ENCODE data around the gene ASTN2. TPM values are rescaled to one million over a fixed set of nuclear protein-coding genes. Genes with fewer than 3 reads are reported as not detected.

ASTN2 gene
- total RNA-seq, 1 donor from 2014 or later: 0.53 TPM

- no peak overlapping the region for H3K4me3 ChIP-seq (ENCODE audit: low read depth, low read length)
- FAIRE-seq: no peak
- TF ChIP-seq CTCF (IDR thresholded peaks at IDR 0.05; ENCODE audit: insufficient read depth, low read length, severe bottlenecking): no peak
- no peaks in the 10 kb centered on the region for H3K27me3 ChIP-seq (ENCODE audit: control insufficient read depth, insufficient read depth, low read length)
- H3K36me3 ChIP-seq (ENCODE audit: control insufficient read depth, insufficient read depth, low read length): no peaks in the 10 kb centered on the region
- no peak for DNase-seq (ENCODE audit: low read depth)
These were observed 757.9 kb downstream of the ASTN2 start for GRCh38 chr9:116656977-116657376.

- DNase-seq (ENCODE audit: low read depth) (no peak), FAIRE-seq (no peak)
- no peak overlapping the region for H3K4me3 ChIP-seq (ENCODE audit: low read depth, low read length)
- no peaks in the 10 kb centered on the region for H3K36me3 ChIP-seq (ENCODE audit: control insufficient read depth, insufficient read depth, low read length)
- TF ChIP-seq CTCF (IDR thresholded peaks at IDR 0.05; ENCODE audit: insufficient read depth, low read length, severe bottlenecking): no peak
- no peaks in the 10 kb centered on the region for H3K27me3 ChIP-seq (ENCODE audit: control insufficient read depth, insufficient read depth, low read length)
These were observed 758.3 kb downstream of the ASTN2 start for GRCh38 chr9:116656501-116656971.

DNA sequence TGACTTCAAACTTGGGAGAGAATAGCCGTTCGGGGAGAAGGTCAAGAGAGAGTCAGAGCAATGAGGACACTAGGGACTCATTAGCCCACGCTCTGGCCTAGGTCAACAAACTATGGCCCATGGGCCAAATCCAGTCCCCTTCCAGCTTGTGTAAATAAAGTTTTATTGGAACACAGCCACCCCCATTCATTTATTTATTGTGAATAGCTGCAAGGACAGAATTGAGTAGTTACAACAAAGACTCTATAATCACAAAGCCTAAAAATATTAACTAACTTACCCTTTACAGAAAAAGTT, 760.9 kb downstream of the ASTN2 start:
- TF ChIP-seq CTCF (IDR thresholded peaks at IDR 0.05; ENCODE audit: insufficient read depth, low read length, severe bottlenecking): no peak
- FAIRE-seq (no peak), DNase-seq (ENCODE audit: low read depth) (no peak)
- Histone ChIP-seq H3K36me3 (ENCODE audit: control insufficient read depth, insufficient read depth, low read length) (no peaks in the 10 kb centered on the region), H3K4me3 (ENCODE audit: low read depth, low read length) (no peak overlapping the region), H3K27me3 (ENCODE audit: control insufficient read depth, insufficient read depth, low read length) (no peaks in the 10 kb centered on the region)

DNA sequence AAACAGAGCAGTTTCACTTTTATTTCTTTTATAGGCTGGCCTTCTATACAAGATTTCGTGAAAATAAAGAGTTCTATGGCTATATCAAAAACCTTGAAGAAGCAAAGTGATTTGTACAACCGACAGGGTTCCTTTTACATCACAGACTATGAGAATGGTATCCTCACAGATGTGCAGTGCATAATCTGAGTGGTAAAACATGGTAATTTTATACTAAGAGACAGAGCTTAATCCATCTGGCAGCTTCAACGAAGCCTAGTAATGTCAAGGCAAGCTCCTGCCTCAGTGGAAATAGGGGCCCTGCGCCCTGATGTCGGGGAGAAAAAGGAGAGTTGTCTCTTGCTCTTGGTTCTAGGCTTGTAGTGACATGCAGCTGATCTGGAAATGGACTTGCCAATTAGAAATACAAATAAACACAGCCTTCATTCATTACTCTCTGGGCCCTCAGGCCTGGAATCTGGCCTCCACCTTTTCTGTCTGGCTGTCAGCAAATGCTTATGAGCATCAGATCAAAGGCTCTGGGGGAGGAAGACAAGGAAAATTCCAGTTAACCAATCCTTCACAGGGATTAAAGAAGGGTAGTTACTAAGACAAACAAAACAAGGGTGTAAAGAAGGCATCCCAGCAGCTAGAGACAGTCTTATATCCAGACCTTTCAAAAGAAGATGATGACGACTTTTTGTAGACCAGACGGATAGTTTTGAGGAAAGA, 761.4 kb downstream of the ASTN2 start:
- TF ChIP-seq CTCF (IDR thresholded peaks at IDR 0.05; ENCODE audit: insufficient read depth, low read length, severe bottlenecking): no peak
- peak; percentile 45 for DNase-seq (ENCODE audit: low read depth)
- no peak overlapping the region for H3K4me3 ChIP-seq (ENCODE audit: low read depth, low read length)
- no peak for FAIRE-seq
- no peaks in the 10 kb centered on the region for H3K27me3 ChIP-seq (ENCODE audit: control insufficient read depth, insufficient read depth, low read length)
- H3K36me3 ChIP-seq (ENCODE audit: control insufficient read depth, insufficient read depth, low read length): no peaks in the 10 kb centered on the region

- Histone ChIP-seq H3K36me3 (ENCODE audit: control insufficient read depth, insufficient read depth, low read length) (no peaks in the 10 kb centered on the region), H3K27me3 (ENCODE audit: control insufficient read depth, insufficient read depth, low read length) (no peaks in the 10 kb centered on the region), H3K4me3 (ENCODE audit: low read depth, low read length) (no peak overlapping the region)
- FAIRE-seq (no peak), DNase-seq (ENCODE audit: low read depth) (no peak)
- no peak for TF ChIP-seq CTCF (IDR thresholded peaks at IDR 0.05; ENCODE audit: insufficient read depth, low read length, severe bottlenecking)
These were observed 767.4 kb downstream of the ASTN2 start for GRCh38 chr9:116647515-116647809.

All from bronchial epithelial cell (primary cell).